Breast epithelium (tissue), 3 donors: ENCODE measurements around the gene DIS3L2.

Experiments
- CTCF ChIP-seq, 3 donors: fragments of 450-650 bp; IDR thresholded peaks; one replicate each; pipeline ENCODE4 v1.5.1; 2016 to 2017; ENCODE audit warnings: antibody characterized with exemption in 3 of 3, mild to moderate bottlenecking in 3 of 3, moderate library complexity in 3 of 3
- POLR2A ChIP-seq: fragments of 450-650 bp; IDR thresholded peaks from one replicate; pipeline ENCODE4 v1.6.1; 2016; ENCODE audit warnings: antibody characterized with exemption, mild to moderate bottlenecking, moderate library complexity

- TF ChIP-seq CTCF (IDR thresholded peaks at IDR 0.05) (no peak), POLR2A (no peak)
Observed at GRCh38 chr2:232085164-232085563, 123.7 kb downstream of the DIS3L2 start.
